HepG2 (cell line): ENCODE data around the gene PAQR7. TPM values are rescaled to one million over a fixed set of nuclear protein-coding genes. Genes with fewer than 3 reads are reported as not detected.
A peak's percentile ranks its signal among the peaks of the same experiment; 100 is the strongest.

Experiments used
- ARID5B ChIP-seq: IDR thresholded peaks from 2 replicates; pipeline ENCODE4 v1.4.0; 2020; ENCODE audit warnings: mild to moderate bottlenecking, missing genetic modification reagents
- BRCA1 ChIP-seq: sonication (generic); formaldehyde crosslinking; IDR thresholded peaks from 2 replicates; pipeline ENCODE4 v1.4.0; 2020; ENCODE audit warnings: missing genetic modification reagents
- EHMT2 ChIP-seq: fragments of 200-600 bp; sonication (generic); IDR thresholded peaks from 2 replicates; pipeline ENCODE4 v1.7.0; 2017; ENCODE audit warnings: antibody characterized with exemption, low read depth, low read length, borderline replicate concordance
- GABPA ChIP-seq, 2 experiments: IDR thresholded peaks; 2 replicates each; pipeline ENCODE4 v1.6.1; 2011 to 2016; ENCODE audit warnings: low read depth in 2 of 2, low read length in 1 of 2, missing biosample characterization in 1 of 2, missing genetic modification characterization in 1 of 2
- GFI1 ChIP-seq: sonication (generic); formaldehyde crosslinking; IDR thresholded peaks from 2 replicates; pipeline ENCODE4 v1.5.0; 2020; ENCODE audit warnings: missing genetic modification reagents, mild to moderate bottlenecking, borderline replicate concordance
- MEIS2 ChIP-seq: sonication (generic); formaldehyde crosslinking; IDR thresholded peaks from 2 replicates; pipeline ENCODE4 v1.9.0; 2021; ENCODE audit warnings: mild to moderate bottlenecking, missing genetic modification reagents
- PRDM10 ChIP-seq: sonication (generic); formaldehyde crosslinking; IDR thresholded peaks from 2 replicates; pipeline ENCODE4 v1.4.0; 2020; ENCODE audit warnings: low read depth, missing genetic modification reagents
- RXRB ChIP-seq: IDR thresholded peaks from 2 replicates; pipeline ENCODE4 v1.6.1; 2016; ENCODE audit warnings: borderline replicate concordance, missing genetic modification reagents, missing compliant biosample characterization
- STAG1 ChIP-seq: sonication (generic); formaldehyde crosslinking; IDR thresholded peaks from 2 replicates; pipeline ENCODE4 v1.4.0; 2020; ENCODE audit warnings: missing genetic modification reagents
- THAP11 ChIP-seq: IDR thresholded peaks from 2 replicates; pipeline ENCODE4 v1.6.1; 2016; ENCODE audit warnings: missing biosample characterization, missing genetic modification reagents
- ZNF331 ChIP-seq: sonication (generic); formaldehyde crosslinking; IDR thresholded peaks from 2 replicates; pipeline ENCODE4 v1.4.0; 2020; ENCODE audit warnings: missing genetic modification reagents
- ZNF414 ChIP-seq: sonication (generic); formaldehyde crosslinking; IDR thresholded peaks from 2 replicates; pipeline ENCODE4 v1.5.0; 2020; ENCODE audit warnings: missing genetic modification reagents
- ZNF501 ChIP-seq: sonication (generic); formaldehyde crosslinking; IDR thresholded peaks from 2 replicates; pipeline ENCODE4 v1.5.1; 2020; ENCODE audit warnings: mild to moderate bottlenecking, moderate library complexity, missing genetic modification reagents
- ZNF749 ChIP-seq: sonication (generic); formaldehyde crosslinking; IDR thresholded peaks from 2 replicates; pipeline ENCODE4 v1.8.0; 2022; ENCODE audit warnings: mild to moderate bottlenecking, missing genetic modification reagents, moderate library complexity, borderline replicate concordance
- ZSCAN21 ChIP-seq: sonication (generic); formaldehyde crosslinking; IDR thresholded peaks from 2 replicates; pipeline ENCODE4 v1.8.0; 2022; ENCODE audit warnings: mild to moderate bottlenecking, missing genetic modification reagents, moderate library complexity, borderline replicate concordance
- polyA plus RNA-seq, 8 experiments: library from polyadenylated mRNA; depleted of rRNA in 3 of 8; stranded (reverse) in 7 of 8; unstranded in 1 of 8; fragments of >200 nt; fragmentation: Illumina TruSeq in 4 of 8; extraction: Trizol in 4 of 8; gene quantifications; 2 replicates each; pipeline versions ENCODE4 v1.2.1 to v1.2.3, GENCODE V29; 2011 to 2016; ENCODE audit warnings: low read depth in 4 of 8, missing spikeins in 1 of 8, mixed read lengths in 1 of 8; ENCODE audit not compliant: insufficient read depth in 1 of 8
- total RNA-seq, 5 experiments: library from RNA; depleted of rRNA; stranded (reverse); fragments of >200 nt; fragmentation: Illumina TruSeq; extraction: Trizol; gene quantifications; 2 replicates each; pipeline ENCODE4 v1.2.3, GENCODE V29; 2016; ENCODE audit warnings: low read depth in 1 of 5
- TF ChIP-seq, protein P1 (sequence below): sonication (generic); formaldehyde crosslinking; IDR thresholded peaks from 2 replicates; pipeline ENCODE4 v1.4.0; 2020; ENCODE audit warnings: missing genetic modification reagents, borderline replicate concordance
- TF ChIP-seq, protein P2 (sequence below): sonication (generic); formaldehyde crosslinking; IDR thresholded peaks from 2 replicates; pipeline ENCODE4 v1.5.0; 2020; ENCODE audit warnings: mild to moderate bottlenecking, missing genetic modification reagents, moderate library complexity

PAQR7 gene
- total and polyA plus RNA-seq, 2 of the 13 experiments (the other 11 are each of a cell fraction or from before 2014, with no cell fraction given), result 13.2 to 16.6 TPM

GRCh38 chr1:25895365-25895990, 20.0 kb upstream of the PAQR7 start (continued):
- TF ChIP-seq ARID5B (0 out of 2 replicates have a peak, but pooled peaks have one; percentile 14), BRCA1 (CRISPR knock-in tag) (no peak), PRDM10 (CRISPR knock-in tag) (0 out of 2 replicates have a peak, but pooled peaks have one; percentile 21), ZNF749 (CRISPR knock-in tag) (no peak), ZSCAN21 (CRISPR knock-in tag) (no peak), ZNF501 (peak; percentile 82), EHMT2 (no peak), ZNF414 (0 out of 2 replicates have a peak, but pooled peaks have one; percentile 35), THAP11 (CRISPR knock-in tag) (peak; percentile 92), GABPA (IDR thresholded peaks at IDR 0.05; ENCODE audit: low read depth, low read length) (no peak), GABPA (CRISPR knock-in tag; IDR thresholded peaks at IDR 0.05; ENCODE audit: low read depth) (peak; percentile 43; the same call in 1 of the 2 replicates), RXRB (CRISPR knock-in tag) (peak; percentile 11; the same call in 1 of the 2 replicates), GFI1 (CRISPR knock-in tag) (0 out of 2 replicates have a peak, but pooled peaks have one; percentile 42), ZNF331 (no peak), STAG1 (peak; percentile 95), MEIS2 (0 out of 2 replicates have a peak, but pooled peaks have one; percentile 28)
- TF ChIP-seq, protein P1, sequence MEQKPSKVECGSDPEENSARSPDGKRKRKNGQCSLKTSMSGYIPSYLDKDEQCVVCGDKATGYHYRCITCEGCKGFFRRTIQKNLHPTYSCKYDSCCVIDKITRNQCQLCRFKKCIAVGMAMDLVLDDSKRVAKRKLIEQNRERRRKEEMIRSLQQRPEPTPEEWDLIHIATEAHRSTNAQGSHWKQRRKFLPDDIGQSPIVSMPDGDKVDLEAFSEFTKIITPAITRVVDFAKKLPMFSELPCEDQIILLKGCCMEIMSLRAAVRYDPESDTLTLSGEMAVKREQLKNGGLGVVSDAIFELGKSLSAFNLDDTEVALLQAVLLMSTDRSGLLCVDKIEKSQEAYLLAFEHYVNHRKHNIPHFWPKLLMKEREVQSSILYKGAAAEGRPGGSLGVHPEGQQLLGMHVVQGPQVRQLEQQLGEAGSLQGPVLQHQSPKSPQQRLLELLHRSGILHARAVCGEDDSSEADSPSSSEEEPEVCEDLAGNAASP (CRISPR knock-in tag), result peak; percentile 56
- TF ChIP-seq, protein P2, sequence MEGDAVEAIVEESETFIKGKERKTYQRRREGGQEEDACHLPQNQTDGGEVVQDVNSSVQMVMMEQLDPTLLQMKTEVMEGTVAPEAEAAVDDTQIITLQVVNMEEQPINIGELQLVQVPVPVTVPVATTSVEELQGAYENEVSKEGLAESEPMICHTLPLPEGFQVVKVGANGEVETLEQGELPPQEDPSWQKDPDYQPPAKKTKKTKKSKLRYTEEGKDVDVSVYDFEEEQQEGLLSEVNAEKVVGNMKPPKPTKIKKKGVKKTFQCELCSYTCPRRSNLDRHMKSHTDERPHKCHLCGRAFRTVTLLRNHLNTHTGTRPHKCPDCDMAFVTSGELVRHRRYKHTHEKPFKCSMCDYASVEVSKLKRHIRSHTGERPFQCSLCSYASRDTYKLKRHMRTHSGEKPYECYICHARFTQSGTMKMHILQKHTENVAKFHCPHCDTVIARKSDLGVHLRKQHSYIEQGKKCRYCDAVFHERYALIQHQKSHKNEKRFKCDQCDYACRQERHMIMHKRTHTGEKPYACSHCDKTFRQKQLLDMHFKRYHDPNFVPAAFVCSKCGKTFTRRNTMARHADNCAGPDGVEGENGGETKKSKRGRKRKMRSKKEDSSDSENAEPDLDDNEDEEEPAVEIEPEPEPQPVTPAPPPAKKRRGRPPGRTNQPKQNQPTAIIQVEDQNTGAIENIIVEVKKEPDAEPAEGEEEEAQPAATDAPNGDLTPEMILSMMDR (CRISPR knock-in tag), result peak; percentile 96
